Activated naive CD8-positive, alpha-beta T cell treated with anti-CD3 and anti-CD28 coated beads for 36 hours (primary cell): ENCODE measurements around the gene FAM222B. TPM values are rescaled to one million over a fixed set of nuclear protein-coding genes. Genes with fewer than 3 reads are reported as not detected.

ENCODE experiments used
- DNase-seq: peaks from one replicate; pipeline ENCODE4 v3.0.0; 2021
- H3K27ac Mint-ChIP-seq: one replicate; pipeline ENCODE4 v1.8.0; 2022; ENCODE audit warnings: mild to moderate bottlenecking, moderate library complexity, mixed read lengths
- H3K27me3 Mint-ChIP-seq: one replicate; pipeline ENCODE4 v1.8.0; 2022; ENCODE audit warnings: mild to moderate bottlenecking, mixed read lengths
- H3K36me3 Mint-ChIP-seq: one replicate; pipeline ENCODE4 v1.8.0; 2021; ENCODE audit warnings: mild to moderate bottlenecking, mixed read lengths
- H3K4me1 Mint-ChIP-seq: one replicate; pipeline ENCODE4 v1.8.0; 2021; ENCODE audit warnings: mixed read lengths
- H3K4me3 Mint-ChIP-seq: one replicate; pipeline ENCODE4 v1.8.0; 2022; ENCODE audit warnings: mild to moderate bottlenecking, moderate library complexity, mixed read lengths
- H3K9me3 Mint-ChIP-seq: one replicate; pipeline ENCODE4 v1.8.0; 2022; ENCODE audit warnings: mixed read lengths
- total RNA-seq, 2 experiments: library from RNA; stranded (reverse); gene quantifications; one replicate each; pipeline ENCODE4 v1.2.3, GENCODE V29; 2021

The FAM222B gene
- total RNA-seq, 2 experiments from 2014 or later: 13.9 to 14.2 TPM

- H3K27ac Mint-ChIP-seq: peak within 1 kb of the TSS; percentile 64
- H3K36me3 Mint-ChIP-seq: peaks cover 30% of the 10 kb centered on the region
- peaks cover 20% of the 10 kb centered on the region for H3K4me1 Mint-ChIP-seq
- peaks cover 45% of the 10 kb centered on the region for H3K27me3 Mint-ChIP-seq
- no peak for DNase-seq
- peak within 1 kb of the TSS; percentile 62 for H3K4me3 Mint-ChIP-seq
- H3K9me3 Mint-ChIP-seq: no peaks in the 10 kb centered on the region
These were observed 124.8 kb downstream of the FAM222B start, which contains the start of gene RAB34 for GRCh38 chr17:28717578-28718332. RAB34 (minus strand) TSS chr17:28717868; CDS start chr17:28717266, 602 bp downstream.

- DNase-seq: no peak
- Mint-ChIP-seq H3K4me3 (peak overlapping the region; percentile 29), H3K27ac (no peak overlapping the region), H3K36me3 (peaks cover 22% of the 10 kb centered on the region), H3K9me3 (no peaks in the 10 kb centered on the region), H3K27me3 (peaks cover 45% of the 10 kb centered on the region), H3K4me1 (peaks cover 17% of the 10 kb centered on the region)
These were observed 125.6 kb downstream of the FAM222B start for GRCh38 chr17:28716740-28717577.

GRCh38 chr17:28715217-28715616 lies 127.4 kb downstream of the FAM222B start:
- Mint-ChIP-seq H3K4me3 (no peak overlapping the region), H3K36me3 (peaks cover 5% of the 10 kb centered on the region), H3K27me3 (peaks cover 39% of the 10 kb centered on the region), H3K27ac (no peak overlapping the region), H3K9me3 (no peaks in the 10 kb centered on the region), H3K4me1 (peaks cover 28% of the 10 kb centered on the region)
- DNase-seq: no peak

GRCh38 chr17:28714281-28714680 lies 128.3 kb downstream of the FAM222B start:
- no peak for DNase-seq
- H3K4me3 Mint-ChIP-seq: no peak overlapping the region
- no peak overlapping the region for H3K27ac Mint-ChIP-seq
- no peaks in the 10 kb centered on the region for H3K36me3 Mint-ChIP-seq
- H3K9me3 Mint-ChIP-seq: no peaks in the 10 kb centered on the region
- H3K27me3 Mint-ChIP-seq: peaks cover 36% of the 10 kb centered on the region
- H3K4me1 Mint-ChIP-seq: peaks cover 28% of the 10 kb centered on the region

- H3K36me3 Mint-ChIP-seq: no peaks in the 10 kb centered on the region
- H3K4me1 Mint-ChIP-seq: peaks cover 17% of the 10 kb centered on the region
- H3K27ac Mint-ChIP-seq: peak overlapping the region; percentile 94
- peak overlapping the region; percentile 88 for H3K4me3 Mint-ChIP-seq
- peaks cover 29% of the 10 kb centered on the region for H3K27me3 Mint-ChIP-seq
- no peaks in the 10 kb centered on the region for H3K9me3 Mint-ChIP-seq
- DNase-seq: no peak
These were observed 129.7 kb downstream of the FAM222B start for GRCh38 chr17:28712705-28713415.

GRCh38 chr17:28712032-28712704 lies 130.4 kb downstream of the FAM222B start:
- Mint-ChIP-seq H3K4me1 (peaks cover 16% of the 10 kb centered on the region), H3K4me3 (peak overlapping the region; percentile 88), H3K27me3 (peaks cover 28% of the 10 kb centered on the region), H3K27ac (peak overlapping the region; percentile 94), H3K36me3 (no peaks in the 10 kb centered on the region), H3K9me3 (no peaks in the 10 kb centered on the region)
- peak; percentile 80 for DNase-seq

- Mint-ChIP-seq H3K4me1 (peaks cover 16% of the 10 kb centered on the region), H3K36me3 (no peaks in the 10 kb centered on the region), H3K27me3 (peaks cover 27% of the 10 kb centered on the region), H3K27ac (peak within 1 kb of the TSS; percentile 94), H3K9me3 (no peaks in the 10 kb centered on the region), H3K4me3 (peak within 1 kb of the TSS; percentile 88)
- no peak for DNase-seq
These were observed 130.9 kb downstream of the FAM222B start, which contains the start of gene PROCA1 for GRCh38 chr17:28711723-28712031. PROCA1 (minus strand) TSS chr17:28711888; CDS start chr17:28711660, 228 bp downstream.

GRCh38 chr17:28710861-28711722 lies 131.5 kb downstream of the FAM222B start:
- DNase-seq: peak; percentile 95
- no peaks in the 10 kb centered on the region for H3K9me3 Mint-ChIP-seq
- H3K27me3 Mint-ChIP-seq: peaks cover 21% of the 10 kb centered on the region
- peak overlapping the region; percentile 88 for H3K4me3 Mint-ChIP-seq
- peaks cover 16% of the 10 kb centered on the region for H3K4me1 Mint-ChIP-seq
- H3K27ac Mint-ChIP-seq: peak overlapping the region; percentile 94
- H3K36me3 Mint-ChIP-seq: no peaks in the 10 kb centered on the region

GRCh38 chr17:28707339-28707720 lies 135.3 kb downstream of the FAM222B start:
- Mint-ChIP-seq H3K4me3 (no peak overlapping the region), H3K27ac (peak overlapping the region; percentile 39)

GRCh38 chr17:28706471-28707338 lies 135.9 kb downstream of the FAM222B start:
- Mint-ChIP-seq H3K27me3 (no peaks in the 10 kb centered on the region), H3K36me3 (peaks cover 10% of the 10 kb centered on the region), H3K9me3 (no peaks in the 10 kb centered on the region), H3K4me1 (peaks cover 11% of the 10 kb centered on the region), H3K27ac (peak overlapping the region; percentile 39), H3K4me3 (no peak overlapping the region)
- no peak for DNase-seq

More at GRCh38 chr17:28707339-28707720, 135.3 kb downstream of the FAM222B start:
- H3K9me3 Mint-ChIP-seq: no peaks in the 10 kb centered on the region
- no peak for DNase-seq
- H3K4me1 Mint-ChIP-seq: peaks cover 13% of the 10 kb centered on the region
- no peaks in the 10 kb centered on the region for H3K27me3 Mint-ChIP-seq
- H3K36me3 Mint-ChIP-seq: peaks cover 7% of the 10 kb centered on the region
